ENCODE results near the gene GUCA2A. TPM values are rescaled to one million over a fixed set of nuclear protein-coding genes. Genes with fewer than 3 reads are reported as not detected.

The GUCA2A gene
- total and polyA plus RNA-seq, 2 of the 13 experiments (the other 11 are each of a cell fraction or from before 2014, with no cell fraction given) = not detected

GRCh38 chr1:42146626-42147320, 17.8 kb downstream of the GUCA2A start (continued):
- TF ChIP-seq RAD21 (CRISPR knock-in tag; IDR thresholded peaks at IDR 0.05) (peak; percentile 80), PRDM15 (CRISPR knock-in tag; IDR thresholded peaks at IDR 0.05) (no peak), ZKSCAN1 (IDR thresholded peaks at IDR 0.05; ENCODE audit: low read length) (no peak), ZNF276 (CRISPR knock-in tag; IDR thresholded peaks at IDR 0.05; ENCODE audit: low read depth) (no peak), CEBPB (IDR thresholded peaks at IDR 0.05; ENCODE audit: borderline replicate concordance, low read depth, low read length) (peak; percentile 75), ZNF549 (CRISPR knock-in tag; IDR thresholded peaks at IDR 0.05) (no peak), STAT5B (CRISPR knock-in tag; IDR thresholded peaks at IDR 0.05) (no peak), HNRNPH1 (optimal IDR thresholded peaks at IDR 0.05; ENCODE audit: low read depth, low read length) (no peak), ZZZ3 (CRISPR knock-in tag; IDR thresholded peaks at IDR 0.05; ENCODE audit: borderline replicate concordance) (no peak), HOXD1 (CRISPR knock-in tag; IDR thresholded peaks at IDR 0.05) (no peak), GMEB1 (CRISPR knock-in tag; IDR thresholded peaks at IDR 0.05; ENCODE audit: borderline replicate concordance) (no peak), LBX2 (CRISPR knock-in tag; IDR thresholded peaks at IDR 0.05; ENCODE audit: borderline replicate concordance) (no peak), ARID2 (CRISPR knock-in tag; IDR thresholded peaks at IDR 0.05; ENCODE audit: borderline replicate concordance) (no peak), HNRNPL (IDR thresholded peaks at IDR 0.05; ENCODE audit: low read depth, low read length) (no peak), CENPT (CRISPR knock-in tag; IDR thresholded peaks at IDR 0.05; ENCODE audit: low read depth) (no peak), YY1 (IDR thresholded peaks at IDR 0.05; ENCODE audit: insufficient read depth, insufficient replicate concordance, low read depth, low read length) (no peak), BATF2 (CRISPR knock-in tag; IDR thresholded peaks at IDR 0.05) (no peak), FOXA1 (IDR thresholded peaks at IDR 0.05) (no peak), FOXA1 (CRISPR knock-in tag; IDR thresholded peaks at IDR 0.05) (no peak), HES4 (CRISPR knock-in tag; IDR thresholded peaks at IDR 0.05; ENCODE audit: borderline replicate concordance) (no peak)

All from HepG2 (cell line).